GM12801 (cell line): ENCODE data around the gene TSPAN11.

Experiments used
- TF ChIP-seq, protein P1 (sequence below): IDR thresholded peaks from one replicate; pipeline ENCODE4 v1.5.1; 2011; ENCODE audit warnings: control low read depth; ENCODE audit not compliant: insufficient read length; ENCODE audit errors: extremely low read depth

Gene TSPAN11

DNA sequence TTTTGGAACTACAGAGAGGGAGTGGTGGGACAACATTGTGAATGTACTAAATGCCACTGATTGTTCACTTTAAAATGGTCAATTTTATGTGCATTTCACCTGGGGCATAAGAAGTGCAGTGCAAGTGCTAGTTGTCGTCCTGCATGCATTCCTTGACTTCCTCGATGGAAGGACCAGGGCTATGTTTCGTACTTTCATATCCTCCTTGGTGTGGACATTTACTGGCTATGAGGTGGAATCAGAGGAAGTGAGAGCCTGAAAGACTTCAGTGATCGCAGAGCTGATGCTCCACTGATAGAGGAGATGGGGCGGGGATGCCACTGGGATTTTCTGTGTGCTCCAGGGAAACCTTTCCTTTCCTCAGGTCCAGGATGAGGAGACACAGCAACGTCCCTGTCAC, 93.0 kb downstream of the TSPAN11 start:
- TF ChIP-seq, protein P1, sequence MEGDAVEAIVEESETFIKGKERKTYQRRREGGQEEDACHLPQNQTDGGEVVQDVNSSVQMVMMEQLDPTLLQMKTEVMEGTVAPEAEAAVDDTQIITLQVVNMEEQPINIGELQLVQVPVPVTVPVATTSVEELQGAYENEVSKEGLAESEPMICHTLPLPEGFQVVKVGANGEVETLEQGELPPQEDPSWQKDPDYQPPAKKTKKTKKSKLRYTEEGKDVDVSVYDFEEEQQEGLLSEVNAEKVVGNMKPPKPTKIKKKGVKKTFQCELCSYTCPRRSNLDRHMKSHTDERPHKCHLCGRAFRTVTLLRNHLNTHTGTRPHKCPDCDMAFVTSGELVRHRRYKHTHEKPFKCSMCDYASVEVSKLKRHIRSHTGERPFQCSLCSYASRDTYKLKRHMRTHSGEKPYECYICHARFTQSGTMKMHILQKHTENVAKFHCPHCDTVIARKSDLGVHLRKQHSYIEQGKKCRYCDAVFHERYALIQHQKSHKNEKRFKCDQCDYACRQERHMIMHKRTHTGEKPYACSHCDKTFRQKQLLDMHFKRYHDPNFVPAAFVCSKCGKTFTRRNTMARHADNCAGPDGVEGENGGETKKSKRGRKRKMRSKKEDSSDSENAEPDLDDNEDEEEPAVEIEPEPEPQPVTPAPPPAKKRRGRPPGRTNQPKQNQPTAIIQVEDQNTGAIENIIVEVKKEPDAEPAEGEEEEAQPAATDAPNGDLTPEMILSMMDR: no peak

DNA sequence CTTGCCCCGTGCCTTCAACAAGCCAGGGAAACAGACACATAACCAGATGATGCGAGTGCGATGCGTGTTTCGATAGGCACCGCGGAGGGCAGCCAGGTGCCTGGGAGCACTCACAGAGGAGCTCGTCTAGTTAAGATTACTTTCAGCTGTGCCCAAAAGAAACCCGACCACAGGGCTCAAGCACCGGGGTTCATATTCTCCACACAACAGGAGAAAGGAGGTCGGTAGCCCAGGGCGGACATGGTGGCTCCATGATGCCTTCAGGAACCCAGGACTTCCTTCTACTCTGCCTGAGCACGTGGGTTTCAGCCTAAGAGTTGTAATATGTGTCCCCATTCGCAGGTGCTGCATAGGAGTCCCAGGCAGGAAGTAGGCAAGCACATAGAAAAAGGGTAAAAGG, 93.4 kb downstream of the TSPAN11 start:
- TF ChIP-seq, protein P1: no peak

DNA sequence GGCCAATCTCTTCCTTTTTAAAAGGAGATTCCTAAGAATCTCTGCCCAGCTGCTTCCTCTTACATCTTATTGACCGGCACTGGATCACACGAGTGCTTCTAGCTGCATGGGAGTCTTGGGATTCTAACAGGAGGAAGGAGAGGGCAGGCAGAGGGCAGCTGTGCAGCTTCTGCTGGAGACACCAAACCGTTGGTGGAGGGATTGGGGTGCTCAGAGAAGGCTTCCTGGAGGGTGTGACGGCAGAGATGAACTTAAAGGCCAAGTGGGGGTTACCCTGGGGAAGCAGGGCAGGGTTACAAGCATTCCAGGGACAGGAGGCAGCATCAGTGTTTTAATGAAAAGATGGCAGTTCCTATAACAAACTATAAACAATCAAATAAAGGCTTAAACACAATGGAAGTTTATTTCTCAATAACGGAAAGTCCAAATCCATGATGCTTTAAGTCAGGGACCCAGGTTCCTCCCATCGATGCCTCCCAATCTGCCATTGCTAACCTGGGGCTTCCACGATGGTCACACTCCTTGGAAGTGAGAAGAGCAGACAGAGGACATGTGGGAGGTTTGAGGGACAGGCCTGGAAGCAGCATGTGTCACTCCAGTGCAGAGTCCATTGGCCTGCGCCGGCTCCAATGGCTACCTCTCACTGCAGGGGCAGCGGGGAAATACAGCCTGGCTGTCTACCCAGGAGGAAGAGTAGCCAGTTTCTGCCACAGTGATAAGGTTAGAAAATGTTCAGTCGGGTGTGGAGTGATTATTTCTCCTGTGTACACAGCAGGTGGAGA, 94.0 kb downstream of the TSPAN11 start:
- TF ChIP-seq, protein P1: no peak

DNA sequence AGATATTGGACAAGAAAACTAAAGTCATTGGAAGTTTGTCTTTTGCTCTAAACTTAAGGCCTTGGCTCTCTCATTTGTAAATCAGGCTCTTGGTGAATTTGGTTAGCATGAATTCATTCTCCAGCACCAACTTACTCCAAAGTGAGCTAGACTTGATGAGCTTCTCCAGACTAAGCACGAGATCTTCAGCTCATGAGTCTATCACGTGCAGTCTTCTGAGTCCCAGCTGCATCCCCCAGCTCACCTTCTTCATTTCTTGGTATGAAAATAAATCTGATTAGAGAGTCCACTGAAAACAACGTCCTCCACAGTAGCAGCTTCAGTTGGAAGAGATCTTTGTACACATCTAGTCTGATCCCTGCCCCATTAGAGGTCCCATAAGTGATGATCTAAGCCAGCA, 94.6 kb downstream of the TSPAN11 start:
- TF ChIP-seq, protein P1: no peak

DNA sequence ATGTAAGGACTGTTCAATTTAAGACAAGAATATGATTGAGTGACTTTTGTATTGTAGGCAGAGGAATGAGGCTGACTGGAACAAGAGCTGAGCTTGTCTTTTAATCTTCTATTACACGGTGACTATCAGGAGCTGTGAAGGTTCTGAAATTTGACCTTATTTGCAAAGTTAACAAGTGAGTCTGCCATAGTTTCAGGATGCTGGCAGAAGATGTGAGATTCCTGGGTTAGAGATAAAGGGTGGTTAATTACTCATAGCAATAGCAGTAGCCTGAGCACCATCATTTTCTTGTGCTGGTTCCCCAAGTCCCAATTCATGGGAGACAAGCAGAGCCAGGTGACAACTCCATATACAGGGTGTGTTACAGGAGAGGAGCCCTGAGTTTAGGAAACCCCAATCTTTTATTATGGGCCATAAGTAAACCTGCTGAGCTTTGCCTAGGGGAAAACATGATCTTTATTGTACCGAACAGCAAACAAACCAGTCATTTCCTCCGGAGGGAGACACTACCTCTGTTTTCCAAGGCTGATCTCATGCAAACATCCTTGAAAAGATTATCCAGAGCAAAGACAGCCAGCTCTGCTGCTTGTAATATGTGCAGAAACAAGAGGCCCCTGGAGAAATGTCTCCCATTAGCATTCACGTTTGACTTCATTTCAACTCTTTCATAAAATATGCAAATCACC, 95.4 kb downstream of the TSPAN11 start:
- TF ChIP-seq, protein P1: no peak

DNA sequence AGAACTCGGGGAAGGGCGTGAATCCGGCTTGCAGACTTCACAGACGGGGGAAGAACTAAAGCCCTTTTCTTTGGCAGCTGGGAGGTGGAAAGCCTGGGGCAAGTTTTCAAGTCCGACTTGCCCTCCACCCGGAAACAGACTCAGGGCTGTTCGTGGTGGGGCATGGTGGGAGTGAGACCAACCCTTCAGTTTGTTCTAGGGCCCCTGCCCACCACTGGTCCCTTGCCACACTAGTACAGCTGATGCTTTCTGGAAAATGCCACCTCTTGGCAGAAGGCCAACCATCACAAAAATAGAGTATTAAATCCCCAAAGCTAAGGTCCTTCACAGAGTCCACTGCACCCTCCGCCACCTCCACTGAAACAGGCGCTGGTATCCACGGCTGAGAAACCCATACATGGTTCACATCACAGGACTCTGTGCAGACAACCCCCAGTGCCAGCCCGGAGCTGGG, 96.8 kb downstream of the TSPAN11 start:
- TF ChIP-seq, protein P1: no peak

DNA sequence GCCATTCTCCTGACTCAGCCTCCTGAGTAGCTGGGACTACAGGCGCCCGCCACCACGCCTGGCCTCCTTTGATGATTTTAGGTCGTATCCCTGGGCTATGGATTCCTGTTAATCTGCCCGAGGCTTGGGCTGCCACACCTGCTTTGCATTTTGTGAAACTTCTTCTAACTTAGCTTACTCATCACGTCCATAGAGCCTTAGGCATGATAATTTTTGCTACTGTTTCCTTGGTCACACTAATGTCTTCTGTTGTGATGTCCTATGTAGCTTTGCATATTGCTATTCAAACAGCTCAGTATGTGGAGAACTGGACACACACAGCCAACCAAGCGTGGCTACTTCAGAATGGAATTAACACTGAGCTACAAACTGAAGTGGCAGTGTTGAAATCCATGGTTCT, 99.7 kb downstream of the TSPAN11 start:
- TF ChIP-seq, protein P1: no peak
